HG03565 (cell line): ENCODE measurements around the gene ABLIM3.

Experiments
- ATAC-seq: cut with Tn5 transposase; IDR thresholded peaks from one replicate; pipeline ENCODE4 v1.9.1; 2021; ENCODE audit warnings: mild to moderate bottlenecking, moderate library complexity; ENCODE audit not compliant: unreplicated experiment

The ABLIM3 gene

GRCh38 chr5:149216496-149216895 is 75.2 kb downstream of the ABLIM3 start:
- ATAC-seq, result no peak

GRCh38 chr5:149217096-149217802 is 76.0 kb downstream of the ABLIM3 start:
- ATAC-seq, result no peak

DNA sequence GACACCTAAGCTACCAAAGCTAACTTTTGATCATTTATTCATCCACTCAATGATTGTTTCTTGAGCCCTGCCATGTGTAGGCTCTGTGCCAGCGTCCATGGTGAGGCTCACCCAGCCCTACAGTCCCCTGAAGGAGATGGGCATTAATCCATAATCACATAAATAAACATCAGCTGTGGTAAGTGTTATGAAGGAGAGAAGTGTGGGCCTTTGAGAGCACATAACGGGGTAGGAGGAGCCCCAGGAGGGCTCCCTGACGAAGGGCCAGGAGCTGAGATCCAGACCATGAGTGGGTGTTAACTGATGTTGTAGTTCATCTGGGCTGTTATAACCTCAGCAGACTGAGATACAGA is 76.5 kb downstream of the ABLIM3 start:
- ATAC-seq, result no peak

GRCh38 chr5:149219584-149219983 is 78.3 kb downstream of the ABLIM3 start:
- no peak for ATAC-seq

DNA sequence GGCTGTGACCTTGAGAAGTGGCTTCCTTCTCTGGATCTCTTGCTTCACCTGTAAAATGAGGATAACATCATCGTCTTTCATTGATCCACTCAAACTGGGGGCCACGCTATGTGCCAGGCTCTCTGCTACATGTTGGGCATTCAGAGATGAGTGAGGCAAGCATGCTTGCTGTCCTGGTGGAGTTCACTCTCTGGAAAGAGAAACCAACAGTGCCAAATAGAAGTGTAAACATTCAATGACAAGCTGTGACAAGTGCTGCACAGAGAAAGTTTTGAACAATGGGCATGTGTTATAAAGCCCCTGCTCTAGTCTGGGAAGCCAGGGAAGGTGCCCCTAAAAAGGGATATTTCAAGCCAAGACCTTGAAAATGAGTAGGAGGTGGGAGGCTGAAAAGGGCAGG is 79.5 kb downstream of the ABLIM3 start:
- no peak for ATAC-seq

GRCh38 chr5:149221326-149221725 is 80.0 kb downstream of the ABLIM3 start:
- ATAC-seq, result no peak

DNA sequence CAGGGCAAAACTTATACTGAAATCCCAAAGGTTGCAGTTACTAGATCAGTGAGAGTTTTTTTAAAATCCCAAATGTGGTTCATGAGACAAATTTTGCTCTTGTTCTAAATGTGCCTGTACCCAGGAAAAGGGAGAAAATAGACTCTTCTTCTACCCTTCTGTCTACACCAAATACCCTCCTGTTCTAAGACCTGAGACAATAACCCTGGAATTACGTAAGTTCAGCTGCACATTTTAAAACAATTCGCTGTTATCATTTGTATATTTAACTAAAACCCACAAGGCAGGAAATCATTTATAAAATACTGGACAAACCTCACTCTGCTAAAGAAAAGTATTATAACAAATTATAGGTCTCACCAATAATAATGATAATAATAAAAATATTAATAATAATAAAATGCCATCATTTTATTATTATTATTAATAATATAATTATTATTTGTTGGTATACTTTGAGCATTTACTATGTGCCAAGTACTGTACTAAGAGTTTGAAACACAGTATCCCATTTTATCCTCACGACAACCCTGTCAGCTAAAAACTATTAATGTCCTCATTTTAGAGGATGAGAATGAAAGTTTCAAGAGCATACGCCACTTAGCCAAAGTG is 80.5 kb downstream of the ABLIM3 start:
- ATAC-seq, result no peak

- ATAC-seq, result no peak
Measured at GRCh38 chr5:149223081-149223848, 82.0 kb downstream of the ABLIM3 start.

GRCh38 chr5:149224282-149224681 is 83.0 kb downstream of the ABLIM3 start:
- ATAC-seq, result no peak

GRCh38 chr5:149227168-149227826 is 86.0 kb downstream of the ABLIM3 start:
- ATAC-seq, result no peak

- ATAC-seq, result no peak
Measured at GRCh38 chr5:149228618-149229297, 87.5 kb downstream of the ABLIM3 start.

DNA sequence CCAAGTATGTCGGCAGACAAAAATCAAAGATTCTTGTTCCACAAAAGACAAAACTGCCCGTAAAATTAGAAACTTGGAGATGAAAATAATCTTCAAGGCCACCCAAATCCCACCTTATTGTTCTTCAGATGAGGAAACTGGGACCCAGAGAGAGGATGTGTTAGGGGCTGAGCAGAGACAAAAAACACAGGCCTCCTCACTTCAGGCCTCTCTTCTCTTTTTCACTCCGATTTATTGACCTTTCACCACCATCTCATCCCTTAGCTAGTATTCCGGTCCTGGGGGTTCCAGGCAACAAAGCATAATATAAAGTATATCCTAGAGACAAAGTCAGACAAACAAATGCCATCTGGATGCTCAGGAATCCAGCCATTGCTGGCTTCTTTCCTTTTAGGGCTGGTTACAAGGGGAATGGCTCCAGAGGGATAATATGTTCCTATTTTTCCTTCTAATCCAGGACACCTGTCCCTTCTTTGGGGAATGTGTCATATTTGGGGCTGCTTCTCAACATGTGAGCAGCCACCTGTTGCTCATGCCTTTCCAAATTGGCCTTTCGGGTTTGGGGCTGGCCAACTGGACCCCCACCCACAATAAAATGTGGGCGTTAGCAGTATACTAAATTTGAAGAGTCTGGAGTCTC is 88.1 kb downstream of the ABLIM3 start:
- ATAC-seq, result no peak

- ATAC-seq, result no peak
Measured at GRCh38 chr5:149235841-149236240, 94.5 kb downstream of the ABLIM3 start.

GRCh38 chr5:149237662-149238061 is 96.4 kb downstream of the ABLIM3 start:
- ATAC-seq, result no peak

DNA sequence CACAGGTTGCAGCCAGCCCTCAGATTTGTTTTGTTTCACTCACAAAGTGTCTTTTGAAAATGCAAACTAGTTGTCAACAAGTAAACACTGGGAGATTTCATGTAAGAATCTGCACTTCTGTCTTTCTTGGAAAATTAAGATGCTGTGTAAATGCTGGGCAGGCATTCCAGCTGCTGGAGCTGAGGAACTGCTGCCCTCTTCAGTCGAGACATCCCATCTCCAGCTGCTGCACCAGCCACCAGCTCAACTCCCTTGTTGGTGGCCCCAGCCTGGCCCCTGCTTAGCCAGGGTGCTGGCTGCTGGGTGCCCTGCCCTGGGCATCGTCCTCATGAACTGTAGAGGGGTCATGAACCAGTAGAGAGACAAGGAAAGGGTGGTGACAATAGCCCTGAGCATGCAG is 97.2 kb downstream of the ABLIM3 start:
- no peak for ATAC-seq

DNA sequence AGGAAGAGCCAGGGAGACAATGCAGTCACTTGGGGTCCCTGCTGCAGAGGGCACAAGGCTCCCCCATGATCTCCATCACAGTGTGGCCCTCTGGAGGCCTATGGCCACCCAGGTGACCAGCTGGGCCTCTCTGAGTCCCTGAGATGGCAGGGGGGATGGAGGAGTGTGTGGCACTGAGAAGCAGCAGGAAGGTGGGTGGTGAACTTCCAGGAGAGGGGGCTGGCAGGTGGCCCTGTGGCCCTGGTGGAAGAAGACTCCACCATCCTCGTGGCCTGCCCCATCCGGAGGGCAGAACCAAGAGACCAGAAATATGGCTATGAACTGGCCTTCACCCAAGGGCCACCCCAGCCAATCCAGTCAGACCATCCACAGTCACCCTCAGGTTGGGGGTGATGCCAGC is 98.6 kb downstream of the ABLIM3 start:
- ATAC-seq, result no peak

DNA sequence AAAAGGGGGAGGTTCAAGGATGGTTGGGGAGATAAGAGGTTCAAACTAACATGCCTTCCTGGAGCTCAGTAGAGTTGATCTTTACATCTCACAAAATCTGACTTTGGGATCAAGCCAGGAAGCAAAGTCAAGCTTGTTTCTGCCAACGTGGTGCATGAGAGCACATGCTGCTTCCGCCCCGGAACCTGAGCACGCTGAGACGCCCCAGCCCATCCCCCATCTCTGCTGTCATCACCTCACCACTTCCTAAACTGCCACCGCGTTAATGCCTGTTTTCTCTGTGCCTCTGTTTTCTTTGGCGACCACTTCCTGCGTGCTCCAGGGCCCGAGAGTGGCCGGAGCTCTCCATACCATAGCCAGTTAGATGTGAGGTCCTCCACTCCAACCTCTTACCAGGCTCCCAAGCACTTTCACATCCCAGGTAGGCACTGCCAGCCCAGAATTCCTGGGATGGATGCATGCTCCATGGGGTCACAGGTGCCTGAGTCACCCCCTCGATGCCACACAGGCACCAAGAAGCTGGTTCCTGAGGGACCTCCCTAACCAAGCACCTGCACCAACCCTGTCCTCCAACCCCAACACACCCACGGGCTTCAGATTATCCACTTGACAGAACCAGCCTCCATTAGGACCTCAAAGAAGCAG is 99.2 kb downstream of the ABLIM3 start:
- ATAC-seq, result no peak

DNA sequence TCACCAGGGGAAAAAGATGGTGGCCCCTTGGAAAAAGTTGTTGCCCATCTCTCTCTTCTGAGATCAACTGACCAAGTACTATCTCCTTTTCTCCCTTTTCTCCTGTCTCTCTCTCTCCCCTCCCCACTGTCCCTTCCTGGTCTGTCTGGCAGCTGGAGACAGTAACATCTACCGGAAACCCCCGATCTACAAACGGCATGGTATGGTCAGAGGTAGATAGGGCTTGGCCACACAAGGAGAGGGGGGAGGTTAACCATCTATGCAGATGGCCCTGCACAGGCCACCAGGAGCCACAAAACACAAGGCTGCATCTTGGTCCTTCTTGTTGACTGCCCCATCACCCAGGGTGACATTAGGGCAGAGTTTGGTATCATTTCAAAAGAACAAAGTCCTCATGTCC is 101.0 kb downstream of the ABLIM3 start:
- ATAC-seq, result no peak

- ATAC-seq, result no peak
Measured at GRCh38 chr5:149246906-149247305, 105.6 kb downstream of the ABLIM3 start.

- no peak for ATAC-seq
Measured at GRCh38 chr5:149247726-149248125, 106.4 kb downstream of the ABLIM3 start.
